Ishikawa (cell line): ENCODE measurements around the gene CD300E.
A peak's percentile ranks its signal among the peaks of the same experiment; 100 is the strongest.

Experiments
- CEBPB ChIP-seq: IDR thresholded peaks from 2 replicates; pipeline ENCODE4 v1.6.1; 2012
- CREB1 ChIP-seq: IDR thresholded peaks from 2 replicates; pipeline ENCODE4 v1.6.1; 2012; ENCODE audit warnings: low read depth
- EGR1 ChIP-seq: IDR thresholded peaks from 2 replicates; pipeline ENCODE4 v1.6.1; 2012
- EP300 ChIP-seq: IDR thresholded peaks from 2 replicates; pipeline ENCODE4 v1.6.1; 2012; ENCODE audit warnings: borderline replicate concordance
- FOXM1 ChIP-seq: IDR thresholded peaks from 2 replicates; pipeline ENCODE4 v1.6.1; 2012; ENCODE audit warnings: low read depth, borderline replicate concordance
- NFIC ChIP-seq: IDR thresholded peaks from 2 replicates; pipeline ENCODE4 v1.6.1; 2012
- RAD21 ChIP-seq: IDR thresholded peaks from 2 replicates; pipeline ENCODE4 v1.6.1; 2012; ENCODE audit warnings: low read depth
- TAF1 ChIP-seq: IDR thresholded peaks from 2 replicates; pipeline ENCODE4 v1.6.1; 2012; ENCODE audit warnings: low read depth, mild to moderate bottlenecking
- TCF12 ChIP-seq: IDR thresholded peaks from 2 replicates; pipeline ENCODE4 v1.6.1; 2012; ENCODE audit warnings: low read depth
- TEAD4 ChIP-seq: IDR thresholded peaks from 2 replicates; pipeline ENCODE4 v1.6.1; 2012
- YY1 ChIP-seq: IDR thresholded peaks from 2 replicates; pipeline ENCODE4 v1.6.1; 2012; ENCODE audit warnings: low read depth
- ZBTB7A ChIP-seq: IDR thresholded peaks from 2 replicates; pipeline ENCODE4 v1.6.1; 2012; ENCODE audit warnings: low read depth
- TF ChIP-seq, protein P1 (sequence below): IDR thresholded peaks from 2 replicates; pipeline ENCODE4 v1.6.1; 2012
- TF ChIP-seq, protein P2 (sequence below): IDR thresholded peaks from 2 replicates; pipeline ENCODE4 v1.6.1; 2012
- TF ChIP-seq, protein P3 (sequence below): IDR thresholded peaks from 2 replicates; pipeline ENCODE4 v1.6.1; 2012; ENCODE audit warnings: low read depth, mild to moderate bottlenecking

CD300E gene

DNA sequence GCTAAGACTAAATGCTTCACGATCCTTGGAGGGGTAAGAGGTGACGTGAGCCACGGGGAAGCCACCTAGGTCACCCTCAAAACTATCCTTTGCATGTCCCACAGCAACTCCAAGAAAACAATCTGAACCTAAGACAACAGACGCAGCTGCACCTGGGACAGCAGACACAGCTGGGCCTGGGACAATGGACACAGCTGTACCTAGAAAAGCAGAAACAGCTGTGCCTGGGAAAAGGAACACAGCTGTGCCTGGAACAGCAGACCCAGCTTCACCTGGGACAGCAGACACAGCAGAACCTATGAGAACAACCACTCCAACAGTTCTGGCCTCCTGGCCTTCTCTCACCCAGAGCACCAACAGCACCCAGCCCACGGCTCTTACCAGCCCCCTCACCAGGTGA, 19.8 kb downstream of the CD300E start:
- TF ChIP-seq ZBTB7A (no peak), TAF1 (no peak), NFIC (no peak), FOXM1 (no peak), CREB1 (no peak), RAD21 (no peak), TEAD4 (no peak), EP300 (no peak), EGR1 (no peak), YY1 (no peak), TCF12 (no peak), CEBPB (no peak)
- TF ChIP-seq, protein P1, sequence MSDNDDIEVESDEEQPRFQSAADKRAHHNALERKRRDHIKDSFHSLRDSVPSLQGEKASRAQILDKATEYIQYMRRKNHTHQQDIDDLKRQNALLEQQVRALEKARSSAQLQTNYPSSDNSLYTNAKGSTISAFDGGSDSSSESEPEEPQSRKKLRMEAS, result no peak
- TF ChIP-seq, protein P2, sequence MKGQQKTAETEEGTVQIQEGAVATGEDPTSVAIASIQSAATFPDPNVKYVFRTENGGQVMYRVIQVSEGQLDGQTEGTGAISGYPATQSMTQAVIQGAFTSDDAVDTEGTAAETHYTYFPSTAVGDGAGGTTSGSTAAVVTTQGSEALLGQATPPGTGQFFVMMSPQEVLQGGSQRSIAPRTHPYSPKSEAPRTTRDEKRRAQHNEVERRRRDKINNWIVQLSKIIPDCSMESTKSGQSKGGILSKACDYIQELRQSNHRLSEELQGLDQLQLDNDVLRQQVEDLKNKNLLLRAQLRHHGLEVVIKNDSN, result no peak
- TF ChIP-seq, protein P3, sequence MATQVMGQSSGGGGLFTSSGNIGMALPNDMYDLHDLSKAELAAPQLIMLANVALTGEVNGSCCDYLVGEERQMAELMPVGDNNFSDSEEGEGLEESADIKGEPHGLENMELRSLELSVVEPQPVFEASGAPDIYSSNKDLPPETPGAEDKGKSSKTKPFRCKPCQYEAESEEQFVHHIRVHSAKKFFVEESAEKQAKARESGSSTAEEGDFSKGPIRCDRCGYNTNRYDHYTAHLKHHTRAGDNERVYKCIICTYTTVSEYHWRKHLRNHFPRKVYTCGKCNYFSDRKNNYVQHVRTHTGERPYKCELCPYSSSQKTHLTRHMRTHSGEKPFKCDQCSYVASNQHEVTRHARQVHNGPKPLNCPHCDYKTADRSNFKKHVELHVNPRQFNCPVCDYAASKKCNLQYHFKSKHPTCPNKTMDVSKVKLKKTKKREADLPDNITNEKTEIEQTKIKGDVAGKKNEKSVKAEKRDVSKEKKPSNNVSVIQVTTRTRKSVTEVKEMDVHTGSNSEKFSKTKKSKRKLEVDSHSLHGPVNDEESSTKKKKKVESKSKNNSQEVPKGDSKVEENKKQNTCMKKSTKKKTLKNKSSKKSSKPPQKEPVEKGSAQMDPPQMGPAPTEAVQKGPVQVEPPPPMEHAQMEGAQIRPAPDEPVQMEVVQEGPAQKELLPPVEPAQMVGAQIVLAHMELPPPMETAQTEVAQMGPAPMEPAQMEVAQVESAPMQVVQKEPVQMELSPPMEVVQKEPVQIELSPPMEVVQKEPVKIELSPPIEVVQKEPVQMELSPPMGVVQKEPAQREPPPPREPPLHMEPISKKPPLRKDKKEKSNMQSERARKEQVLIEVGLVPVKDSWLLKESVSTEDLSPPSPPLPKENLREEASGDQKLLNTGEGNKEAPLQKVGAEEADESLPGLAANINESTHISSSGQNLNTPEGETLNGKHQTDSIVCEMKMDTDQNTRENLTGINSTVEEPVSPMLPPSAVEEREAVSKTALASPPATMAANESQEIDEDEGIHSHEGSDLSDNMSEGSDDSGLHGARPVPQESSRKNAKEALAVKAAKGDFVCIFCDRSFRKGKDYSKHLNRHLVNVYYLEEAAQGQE, result no peak

DNA sequence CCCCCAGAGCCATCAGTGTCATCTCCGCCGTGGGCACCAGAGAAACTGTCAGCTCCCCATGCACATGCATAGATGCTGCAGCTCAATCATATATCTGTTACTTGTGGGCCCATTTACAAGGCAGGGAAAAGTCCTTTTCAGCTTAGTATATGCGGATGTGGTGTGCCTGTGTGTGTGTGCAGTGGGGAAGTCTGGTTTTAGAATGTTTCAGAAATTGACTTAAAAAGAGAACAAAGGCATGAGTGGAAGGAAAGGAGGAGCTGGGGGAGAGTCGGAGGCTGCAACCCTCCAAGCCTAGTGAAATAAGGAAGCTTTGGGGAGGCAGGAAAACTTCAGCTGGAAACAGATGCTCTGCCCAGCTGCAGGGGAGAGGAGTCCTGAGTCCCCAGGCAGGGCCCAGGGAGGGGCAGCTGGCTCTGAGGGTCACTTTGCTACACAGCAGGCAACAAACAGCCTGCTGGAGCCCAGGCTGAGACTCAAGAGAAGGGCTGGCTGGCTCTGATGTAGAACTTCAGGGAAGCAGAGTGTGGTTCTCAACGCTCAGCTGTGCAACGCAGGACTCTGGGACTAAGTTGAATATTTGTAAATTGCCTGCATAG, 20.4 kb downstream of the CD300E start:
- TF ChIP-seq, protein P1, result no peak
- no peak for TF ChIP-seq FOXM1
- no peak for TF ChIP-seq NFIC
- no peak for TF ChIP-seq TEAD4
- TF ChIP-seq, protein P3, result no peak
- no peak for TF ChIP-seq EGR1
- TF ChIP-seq EP300, result no peak
- TF ChIP-seq CREB1, result no peak
- TF ChIP-seq TCF12, result no peak
- TF ChIP-seq YY1, result no peak

DNA sequence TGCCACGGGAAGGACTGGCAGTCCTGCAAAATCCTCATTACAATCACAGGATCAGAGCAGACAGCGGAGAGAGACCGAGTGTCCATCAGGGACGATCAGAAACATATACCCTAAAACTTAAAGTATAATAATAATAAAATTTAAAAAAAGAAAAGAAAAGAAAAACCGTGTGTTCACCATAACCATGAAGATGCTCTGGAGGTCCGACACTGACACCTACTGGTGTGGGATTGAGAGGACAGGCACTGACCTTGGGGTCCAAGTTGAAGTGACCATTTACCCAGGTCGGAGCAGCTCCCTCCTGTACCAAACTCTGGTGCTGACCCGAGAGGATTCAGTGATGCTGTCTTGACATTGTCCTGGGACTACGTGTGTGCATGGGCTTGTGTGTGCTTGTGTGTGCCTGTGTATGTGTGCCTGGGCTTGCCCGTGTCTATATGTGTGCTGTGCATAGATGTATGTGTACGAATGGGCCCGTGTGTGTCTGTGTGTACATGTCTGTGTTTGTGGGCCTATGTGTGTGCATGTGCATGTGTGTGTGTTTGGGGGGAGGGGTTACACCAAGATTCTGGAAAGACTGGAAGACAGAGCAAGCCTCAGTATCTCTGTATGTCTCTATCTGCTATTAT, 21.5 kb downstream of the CD300E start:
- peak; percentile 74 for TF ChIP-seq RAD21
- TF ChIP-seq, protein P3, result no peak

DNA sequence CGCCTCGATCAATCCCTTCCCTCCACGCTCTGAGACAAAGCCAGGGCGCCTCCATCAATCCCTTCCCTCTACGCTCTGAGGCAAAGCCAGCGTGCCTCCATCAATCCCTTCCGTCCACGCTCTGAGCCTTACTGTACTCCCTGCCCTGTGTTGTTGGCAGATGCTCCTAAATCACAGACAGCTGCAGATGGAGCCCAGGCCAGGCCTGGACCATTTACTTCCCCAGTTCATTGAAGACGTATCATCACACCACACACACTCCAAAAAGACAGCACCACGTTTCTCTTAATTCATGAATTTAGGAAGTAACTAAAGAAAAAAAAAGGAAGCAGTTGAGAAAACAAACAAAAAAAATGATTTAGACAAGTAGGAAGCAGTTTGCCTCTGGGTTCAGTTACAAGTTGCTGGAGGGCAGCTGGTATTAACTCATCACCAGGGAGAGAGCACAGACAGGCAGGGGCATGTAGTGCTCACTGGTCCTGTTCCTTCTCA, 24.0 kb downstream of the CD300E start:
- no peak for TF ChIP-seq RAD21
- no peak for TF ChIP-seq CEBPB
- no peak for TF ChIP-seq TEAD4
- TF ChIP-seq, protein P2, result no peak
- TF ChIP-seq EP300, result no peak
- TF ChIP-seq NFIC, result no peak
- TF ChIP-seq EGR1, result no peak

DNA sequence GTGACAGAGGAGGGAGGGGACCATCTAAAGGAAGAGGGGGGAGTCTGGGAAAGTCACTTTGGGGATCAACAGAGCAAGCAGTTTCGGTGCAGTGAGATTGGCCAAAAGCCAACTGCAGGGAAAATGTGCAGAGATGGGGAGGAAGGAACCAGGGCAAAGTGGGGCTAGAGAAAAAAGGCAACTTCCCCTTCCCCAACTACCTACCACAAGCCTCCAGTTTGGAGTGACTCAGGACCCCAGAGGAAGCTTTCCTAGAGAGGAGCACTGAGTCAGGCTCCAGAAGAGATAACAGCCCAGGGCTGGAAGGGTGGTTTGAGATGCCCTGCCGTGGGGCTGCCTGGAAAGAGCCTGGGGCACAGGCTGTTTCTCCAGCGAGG, 24.5 kb downstream of the CD300E start:
- no peak for TF ChIP-seq RAD21
- TF ChIP-seq TEAD4, result no peak
- no peak for TF ChIP-seq EGR1
- TF ChIP-seq TCF12, result no peak
- no peak for TF ChIP-seq FOXM1
- TF ChIP-seq, protein P1, result no peak
- TF ChIP-seq EP300, result no peak
- no peak for TF ChIP-seq ZBTB7A
- TF ChIP-seq TAF1, result no peak
- TF ChIP-seq CEBPB, result no peak
- TF ChIP-seq, protein P3, result no peak
- no peak for TF ChIP-seq CREB1
- TF ChIP-seq YY1, result no peak
- TF ChIP-seq, protein P2, result no peak
- TF ChIP-seq NFIC, result no peak
